Keratinocyte (primary cell): Measurements from ENCODE around the gene RAP1GAP. TPM values are rescaled to one million over a fixed set of nuclear protein-coding genes. Genes with fewer than 3 reads are reported as not detected.

Experiments used
- DNase-seq: peaks from one replicate; pipeline ENCODE4 v3.0.0-alpha.2; 2011; ENCODE audit warnings: low read depth, missing footprints, low spot score
- FAIRE-seq: peaks from 2 replicates; lab custom pipeline; 2011; peaks lifted over from hg19 to GRCh38; lab: Jason Lieb, UNC
- H2AFZ ChIP-seq: 2 replicates; pipeline ENCODE4 v1.6.0; 2012; ENCODE audit warnings: low read length, control low read depth, inconsistent platforms; ENCODE audit not compliant: control insufficient read depth
- H3K27ac ChIP-seq: 2 replicates; pipeline ENCODE4 v1.5.1; 2011; ENCODE audit warnings: low read length; ENCODE audit not compliant: control insufficient read depth, insufficient read depth
- H3K27me3 ChIP-seq: 3 replicates; pipeline ENCODE4 v1.6.0; 2011; ENCODE audit warnings: low read length; ENCODE audit not compliant: control insufficient read depth, insufficient read depth; ENCODE audit errors: extremely low read depth
- H3K36me3 ChIP-seq, 2 experiments: 2 replicates in 1 of 2; 3 replicates in 1 of 2; pipeline ENCODE4 v1.5.1; 2011; ENCODE audit warnings: low read length in 2 of 2, mild to moderate bottlenecking in 1 of 2; ENCODE audit not compliant: control insufficient read depth in 2 of 2, insufficient read depth in 2 of 2; ENCODE audit errors: extremely low read depth in 1 of 2
- H3K4me1 ChIP-seq: 3 replicates; pipeline ENCODE4 v1.5.1; 2011; ENCODE audit warnings: low read length; ENCODE audit not compliant: control insufficient read depth, insufficient read depth; ENCODE audit errors: extremely low read depth
- H3K4me2 ChIP-seq: 3 replicates; pipeline ENCODE4 v1.6.0; 2011; ENCODE audit warnings: low read depth, low read length; ENCODE audit not compliant: control insufficient read depth, insufficient read depth; ENCODE audit errors: extremely low read depth
- H3K4me3 ChIP-seq, 3 experiments: fragments of 200-600 bp in 1 of 3; sonication (generic) in 1 of 3; 2 replicates in 2 of 3; 3 replicates in 1 of 3; pipeline ENCODE4 v1.5.1; 2011 to 2016; ENCODE audit warnings: low read length in 3 of 3, mild to moderate bottlenecking in 3 of 3, control low read depth in 2 of 3, inconsistent platforms in 1 of 3, low read depth in 1 of 3, mixed read lengths in 1 of 3, mixed run types in 1 of 3, moderate library complexity in 1 of 3; ENCODE audit not compliant: control insufficient read depth in 2 of 3, insufficient read depth in 2 of 3; ENCODE audit errors: extremely low read depth in 1 of 3
- H3K79me2 ChIP-seq: 2 replicates; pipeline ENCODE4 v1.6.0; 2012; ENCODE audit warnings: low read length; ENCODE audit not compliant: control insufficient read depth, insufficient read depth
- H3K9ac ChIP-seq: 3 replicates; pipeline ENCODE4 v1.6.0; 2011; ENCODE audit warnings: low read length; ENCODE audit not compliant: control insufficient read depth, insufficient read depth; ENCODE audit errors: extremely low read depth
- H3K9me1 ChIP-seq: 3 replicates; pipeline ENCODE4 v1.6.0; 2011; ENCODE audit warnings: low read length; ENCODE audit not compliant: control insufficient read depth, insufficient read depth; ENCODE audit errors: extremely low read depth
- H3K9me3 ChIP-seq: 2 replicates; pipeline ENCODE4 v1.5.1; 2012; ENCODE audit warnings: low read depth, low read length; ENCODE audit not compliant: control insufficient read depth
- H4K20me1 ChIP-seq: 3 replicates; pipeline ENCODE4 v1.6.0; 2011; ENCODE audit warnings: low read length; ENCODE audit not compliant: control insufficient read depth, insufficient read depth; ENCODE audit errors: extremely low read depth
- EZH2 ChIP-seq: IDR thresholded peaks from one replicate; pipeline ENCODE4 v1.6.1; 2012; ENCODE audit warnings: inconsistent platforms, mild to moderate bottlenecking, low read length, moderate library complexity
- dilution Hi-C: fragments of 300-500 bp; cut with MboI; formaldehyde crosslinking; loops from one replicate; pipeline ENCODE4 v1.7.0; 2020; ENCODE audit warnings: low sequenced_read_pairs; ENCODE audit not compliant: extremely low pct_ligation_motif_present
- polyA plus RNA-seq, 5 experiments: library from polyadenylated mRNA; depleted of rRNA in 3 of 5; stranded (reverse) in 3 of 5; stranded (forward) in 1 of 5; unstranded in 1 of 5; fragments of >200 nt; gene quantifications; 1 replicate in 1 of 5; 2 replicates in 3 of 5; 3 replicates in 1 of 5; pipeline versions ENCODE4 v1.2.1 to v1.2.3, GENCODE V29; 2011 to 2012; ENCODE audit warnings: missing spikeins in 2 of 5, low read depth in 1 of 5, low replicate concordance in 1 of 5
- TF ChIP-seq, protein P1 (sequence below), 3 experiments: IDR thresholded peaks in 1 of 3; conservative IDR thresholded peaks in 1 of 3; optimal IDR thresholded peaks in 1 of 3; 2 replicates in 2 of 3; 3 replicates in 1 of 3; pipeline versions ENCODE3 to v1.5.1; 2011; ENCODE audit warnings: low read length in 3 of 3, mild to moderate bottlenecking in 3 of 3, moderate library complexity in 2 of 3, control low read depth in 1 of 3, inconsistent platforms in 1 of 3; ENCODE audit not compliant: insufficient read depth in 2 of 3; ENCODE audit errors: extremely low read depth in 1 of 3

Gene RAP1GAP
- polyA plus RNA-seq, 1 donor (not counting 4 experiments of a cell fraction or from before 2014, with no cell fraction given) = 1.1 TPM

DNA sequence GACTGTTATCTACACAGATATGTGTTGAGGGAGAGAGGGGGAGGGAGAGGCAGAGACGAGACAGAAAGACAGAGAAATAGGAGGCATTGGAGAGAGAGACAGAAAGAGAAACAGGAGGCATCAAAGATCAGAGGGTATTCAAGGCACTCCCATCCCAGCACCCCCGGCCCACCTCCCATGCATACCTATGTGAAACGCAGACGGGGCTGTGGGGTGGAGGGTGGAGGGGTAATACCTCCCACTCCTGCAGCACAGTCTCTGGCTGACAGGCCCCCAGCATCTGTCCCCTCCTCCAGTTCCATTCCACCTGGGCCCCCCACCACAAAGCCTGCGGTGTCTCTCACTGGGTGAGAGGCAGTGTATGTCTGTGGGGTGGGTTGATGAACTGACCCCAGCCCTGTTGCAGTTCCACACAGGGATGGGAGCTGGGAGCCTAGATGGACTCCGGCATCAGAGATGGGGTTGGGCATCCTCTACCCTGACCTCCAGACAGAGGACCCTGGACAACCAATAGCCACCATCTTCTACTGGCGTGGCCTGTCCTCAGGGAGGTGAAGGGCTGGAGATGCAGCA, 49.7 kb downstream of the RAP1GAP start:
- Histone ChIP-seq H3K4me2 (no peak overlapping the region), H3K9me1 (peaks cover 2% of the 10 kb centered on the region), H3K27ac (no peak overlapping the region), H3K79me2 (no peaks in the 10 kb centered on the region), H3K4me1 (peaks cover 21% of the 10 kb centered on the region), H3K27me3 (peaks cover 30% of the 10 kb centered on the region), H3K36me3 (no peaks in the 10 kb centered on the region), H4K20me1 (no peaks in the 10 kb centered on the region), H3K4me3 (no peak overlapping the region), H3K9ac (no peak overlapping the region), H3K9me3 (no peaks in the 10 kb centered on the region), H2AFZ (no peak overlapping the region)
- DNase-seq (no peak), FAIRE-seq (no peak)
- TF ChIP-seq, protein P1, sequence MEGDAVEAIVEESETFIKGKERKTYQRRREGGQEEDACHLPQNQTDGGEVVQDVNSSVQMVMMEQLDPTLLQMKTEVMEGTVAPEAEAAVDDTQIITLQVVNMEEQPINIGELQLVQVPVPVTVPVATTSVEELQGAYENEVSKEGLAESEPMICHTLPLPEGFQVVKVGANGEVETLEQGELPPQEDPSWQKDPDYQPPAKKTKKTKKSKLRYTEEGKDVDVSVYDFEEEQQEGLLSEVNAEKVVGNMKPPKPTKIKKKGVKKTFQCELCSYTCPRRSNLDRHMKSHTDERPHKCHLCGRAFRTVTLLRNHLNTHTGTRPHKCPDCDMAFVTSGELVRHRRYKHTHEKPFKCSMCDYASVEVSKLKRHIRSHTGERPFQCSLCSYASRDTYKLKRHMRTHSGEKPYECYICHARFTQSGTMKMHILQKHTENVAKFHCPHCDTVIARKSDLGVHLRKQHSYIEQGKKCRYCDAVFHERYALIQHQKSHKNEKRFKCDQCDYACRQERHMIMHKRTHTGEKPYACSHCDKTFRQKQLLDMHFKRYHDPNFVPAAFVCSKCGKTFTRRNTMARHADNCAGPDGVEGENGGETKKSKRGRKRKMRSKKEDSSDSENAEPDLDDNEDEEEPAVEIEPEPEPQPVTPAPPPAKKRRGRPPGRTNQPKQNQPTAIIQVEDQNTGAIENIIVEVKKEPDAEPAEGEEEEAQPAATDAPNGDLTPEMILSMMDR (optimal IDR thresholded peaks at IDR 0.05 in 1 of 3, IDR thresholded peaks at IDR 0.05 in 1 of 3, conservative IDR thresholded peaks at IDR 0.05 in 1 of 3; ENCODE audit: extremely low read depth in 1 of 3, insufficient read depth in 2 of 3, low read length in 3 of 3) = no peak
- TF ChIP-seq EZH2 = no peak
- dilution Hi-C loops = no loop called here

DNA sequence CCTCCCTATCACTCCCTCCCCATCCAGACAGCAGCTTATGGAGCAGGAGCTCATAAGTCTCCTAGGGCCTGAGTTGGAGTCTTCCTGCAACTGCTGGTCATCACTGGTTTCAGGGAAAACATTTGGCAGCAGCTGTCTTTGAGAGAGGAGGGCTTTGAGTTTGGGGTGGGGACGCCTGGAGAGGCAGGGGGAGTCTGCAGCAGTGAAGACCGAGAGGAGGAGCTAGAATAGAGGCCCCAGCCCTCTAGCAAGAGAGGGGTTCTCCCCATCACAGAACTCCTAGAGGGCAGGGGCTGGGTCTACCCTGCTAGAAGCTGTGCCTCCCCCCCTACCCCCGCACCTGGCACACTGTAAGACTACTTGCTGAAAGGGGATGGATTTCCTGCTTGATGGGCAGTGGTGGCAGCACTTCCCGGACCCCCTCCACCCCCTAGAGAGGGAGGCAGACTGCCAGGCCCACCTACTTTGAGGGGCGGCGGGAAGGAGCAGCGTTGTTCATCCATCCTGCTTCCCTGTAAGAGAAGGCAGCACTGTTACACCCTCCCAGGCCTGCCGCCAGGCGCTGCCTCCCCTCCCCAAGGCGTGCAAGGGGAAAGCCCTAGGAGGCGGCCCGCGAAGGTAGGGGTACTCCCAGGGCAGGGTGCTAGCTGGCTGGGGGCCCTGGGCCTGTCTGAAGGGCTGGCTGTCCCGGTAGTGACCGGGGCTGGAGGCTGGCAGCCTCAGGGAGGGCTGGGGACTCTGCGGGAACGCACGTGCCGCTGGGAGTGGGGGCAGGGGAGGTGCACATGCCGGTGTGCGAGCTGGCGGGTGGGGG, 50.4 kb downstream of the RAP1GAP start:
- Histone ChIP-seq H3K4me2 (no peak overlapping the region), H3K36me3 (no peaks in the 10 kb centered on the region), H4K20me1 (no peaks in the 10 kb centered on the region), H3K9me3 (no peaks in the 10 kb centered on the region), H3K27ac (no peak overlapping the region), H3K9ac (no peak overlapping the region), H3K4me3 (no peak overlapping the region), H3K4me1 (peaks cover 24% of the 10 kb centered on the region), H2AFZ (no peak overlapping the region), H3K27me3 (peaks cover 30% of the 10 kb centered on the region), H3K9me1 (peaks cover 2% of the 10 kb centered on the region), H3K79me2 (no peaks in the 10 kb centered on the region)
- FAIRE-seq = no peak
- TF ChIP-seq EZH2 = no peak
- TF ChIP-seq, protein P1 (optimal IDR thresholded peaks at IDR 0.05 in 1 of 3, IDR thresholded peaks at IDR 0.05 in 1 of 3, conservative IDR thresholded peaks at IDR 0.05 in 1 of 3; ENCODE audit: extremely low read depth in 1 of 3, insufficient read depth in 2 of 3, low read length in 3 of 3) = no peak
- dilution Hi-C loops = no loop called here
- no peak for DNase-seq
